Small intestine (tissue), 7 donors: ENCODE data around the gene RACK1. TPM values are rescaled to one million over a fixed set of nuclear protein-coding genes. Genes with fewer than 3 reads are reported as not detected.
A peak's percentile ranks its signal among the peaks of the same experiment; 100 is the strongest.

ENCODE experiments used
- DNase-seq, 2 donors: peaks; one replicate each; pipeline versions ENCODE4 v3.0.0 to v3.0.0-alpha.2; 2013
- FAIRE-seq: peaks from 2 replicates; lab custom pipeline; 2012; peaks lifted over from hg19 to GRCh38; lab: Jason Lieb, UNC
- H3K27ac ChIP-seq, 3 donors: one replicate each; pipeline ENCODE4 v1.5.1; 2013; ENCODE audit warnings: low read length in 2 of 3, mild to moderate bottlenecking in 2 of 3, control low read depth in 1 of 3, inconsistent platforms in 1 of 3, low read depth in 1 of 3, moderate library complexity in 1 of 3
- H3K27me3 ChIP-seq, 3 donors: one replicate each; pipeline ENCODE4 v1.6.1; 2013; ENCODE audit warnings: low read length in 3 of 3, inconsistent platforms in 1 of 3; ENCODE audit not compliant: control insufficient read depth in 3 of 3, insufficient read depth in 3 of 3
- H3K36me3 ChIP-seq, 3 donors: one replicate each; pipeline ENCODE4 v1.6.1; 2013; ENCODE audit warnings: low read length in 3 of 3, inconsistent platforms in 1 of 3, low read depth in 1 of 3, mild to moderate bottlenecking in 1 of 3, moderate library complexity in 1 of 3; ENCODE audit not compliant: control insufficient read depth in 3 of 3, insufficient read depth in 2 of 3
- H3K4me1 ChIP-seq, 3 donors: one replicate each; pipeline ENCODE4 v1.6.1; 2013; ENCODE audit warnings: low read length in 2 of 3, inconsistent platforms in 1 of 3, low read depth in 1 of 3, mild to moderate bottlenecking in 1 of 3, moderate library complexity in 1 of 3; ENCODE audit not compliant: control insufficient read depth in 3 of 3, insufficient read depth in 2 of 3
- H3K4me3 ChIP-seq, 3 donors: one replicate each; pipeline ENCODE4 v1.5.1; 2013; ENCODE audit warnings: low read length in 3 of 3, control low read depth in 1 of 3, inconsistent platforms in 1 of 3, low read depth in 1 of 3, mild to moderate bottlenecking in 1 of 3, moderate library complexity in 1 of 3
- H3K9me3 ChIP-seq, 2 donors: one replicate each; pipeline ENCODE4 v1.6.1; 2013; ENCODE audit warnings: low read depth in 1 of 2, low read length in 1 of 2; ENCODE audit not compliant: control insufficient read depth in 2 of 2, insufficient read depth in 1 of 2
- WGBS, 3 donors: extraction: QIAGEN DNeasy Blood & Tissue Kit; methylation state at CpG; one replicate each; pipeline ENCODE4 v1.1.7; 2013; 5-methylcytosine and 5-hydroxymethylcytosine counted together
- polyA plus RNA-seq, 4 donors: library from polyadenylated mRNA; stranded (reverse) in 3 of 4; unstranded in 1 of 4; fragments of 200-250 nt in 3 of 4; fragments of 120-200 nt in 1 of 4; gene quantifications; one replicate each; pipeline versions ENCODE4 v1.2.1 to v1.2.3, GENCODE V29; 2013
- donor health status: healthy with polysubstance abuse.
- donor health status: control.
- donor health status: control.
- donor health status: Bipolar disorder and iron deficiency.
- donor health status: healthy.

Gene RACK1
- polyA plus RNA-seq, 4 donors: 1,482 to 3,503 (median 2,448) TPM

GRCh38 chr5:181204826-181205760, 38.6 kb downstream of the RACK1 start, which contains the start of gene TRIM7:
Gene TRIM7 (minus strand): TSS chr5:181205196. CDS start chr5:181205110, 86 bp downstream.
- FAIRE-seq: no peak
- Histone ChIP-seq H3K4me3 (peak within 1 kb of the TSS; percentile 35 to 62 (median 55)), H3K27ac (no peak within 1 kb of the TSS), H3K27me3 (peaks cover 0 to 55% (median 0%) of the 10 kb centered on the region in 3 donors), H3K4me1 (peaks cover 0 to 20% (median 0%) of the 10 kb centered on the region in 3 donors), H3K36me3 (no peaks in the 10 kb centered on the region), H3K9me3 (no peaks in the 10 kb centered on the region)
- DNase-seq: peak; percentile 37 to 54
- WGBS, 3 donors: 1% methylated on average over 77 to 94 of the region's 94 CpGs

DNA sequence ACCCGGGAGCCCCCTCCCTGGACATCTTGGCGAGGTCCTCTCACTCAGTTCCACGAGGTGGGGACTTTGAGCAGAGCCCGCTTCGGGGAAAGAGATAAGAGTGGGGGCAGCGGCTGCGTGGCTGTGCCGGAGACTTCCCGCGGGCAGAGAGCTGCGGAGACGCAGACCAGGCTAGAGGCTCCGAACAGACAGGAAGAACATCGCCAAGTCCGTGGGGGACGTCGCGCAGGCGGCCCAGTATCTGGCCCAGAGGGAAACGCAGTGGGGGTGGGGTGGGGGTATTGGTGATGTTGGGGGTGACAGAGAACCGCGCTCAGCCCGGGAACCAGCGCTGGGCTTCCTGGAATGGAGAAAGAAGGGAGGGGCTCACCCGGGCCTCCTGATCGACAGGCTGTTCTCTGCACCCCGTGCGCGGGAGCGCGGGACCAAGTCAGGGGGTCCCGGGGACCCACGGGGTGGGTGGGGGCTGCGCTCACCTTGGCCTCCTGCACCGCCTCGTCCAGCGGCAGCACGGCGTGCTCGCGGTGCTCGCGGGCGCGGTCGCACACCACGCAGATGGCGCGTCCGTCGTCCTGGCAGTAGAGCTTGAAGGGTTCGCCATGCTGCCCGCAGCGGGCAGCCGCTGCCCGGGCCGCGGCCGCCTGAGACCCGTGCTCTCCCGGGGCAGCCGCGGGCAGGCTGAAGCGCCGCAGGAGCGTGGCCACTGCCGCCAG, 39.4 kb downstream of the RACK1 start:
- H3K27me3 ChIP-seq: peaks cover 0 to 60% (median 0%) of the 10 kb centered on the region in 3 donors
- DNase-seq (peak in 1 of 2 donors; percentile 59), FAIRE-seq (no peak)
- H3K4me3 ChIP-seq: peak overlapping the region; percentile 24 to 55 (median 35)
- 0 to 1% (median 1%) methylated on average over 49 to 67 of the region's 67 CpGs for WGBS, 3 donors
- H3K9me3 ChIP-seq: no peaks in the 10 kb centered on the region
- H3K4me1 ChIP-seq: peaks cover 0 to 20% (median 0%) of the 10 kb centered on the region in 3 donors
- H3K36me3 ChIP-seq: no peaks in the 10 kb centered on the region
- no peak overlapping the region for H3K27ac ChIP-seq

GRCh38 chr5:181203777-181204112, 40.0 kb downstream of the RACK1 start:
- Histone ChIP-seq H3K4me1 (peaks cover 0 to 20% (median 0%) of the 10 kb centered on the region in 3 donors), H3K27me3 (peaks cover 0 to 60% (median 0%) of the 10 kb centered on the region in 3 donors), H3K4me3 (peak overlapping the region; percentile 19 to 55 (median 24)), H3K9me3 (no peaks in the 10 kb centered on the region), H3K36me3 (no peaks in the 10 kb centered on the region), H3K27ac (no peak overlapping the region)
- FAIRE-seq (no peak), DNase-seq (no peak)
- WGBS, 3 donors: 6 to 7% (median 7%) methylated on average over 17 of the region's 17 CpGs

DNA sequence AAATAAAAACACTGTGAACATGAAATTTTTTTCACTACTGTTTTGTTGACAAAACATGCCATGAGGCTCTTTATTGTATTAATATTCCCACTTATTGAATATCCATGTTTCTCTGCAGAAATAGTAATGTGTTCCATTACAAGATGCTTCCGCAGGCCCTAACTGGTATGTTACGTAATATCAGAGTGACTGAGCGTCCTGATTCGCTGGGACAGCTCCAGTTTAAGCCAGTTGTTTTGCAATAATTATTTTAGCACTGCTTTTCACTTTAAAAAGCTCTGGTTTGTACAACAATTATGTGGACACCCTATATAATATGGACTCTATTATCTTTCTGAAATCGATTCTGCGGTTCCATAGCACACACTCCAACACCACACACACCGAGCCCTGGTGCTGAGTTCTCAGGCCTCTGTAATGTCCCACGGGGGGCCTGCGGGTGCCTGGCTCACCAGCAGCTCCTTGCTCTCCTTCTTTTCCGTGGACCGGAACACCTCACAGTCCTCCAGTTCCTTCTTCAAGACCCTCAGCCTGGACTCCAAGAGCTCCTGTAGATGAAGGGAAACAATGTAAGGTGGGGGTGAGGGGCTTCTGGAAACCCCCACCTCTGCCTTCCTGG, 40.5 kb downstream of the RACK1 start:
- no peak for FAIRE-seq
- Histone ChIP-seq H3K9me3 (no peaks in the 10 kb centered on the region), H3K27ac (no peak overlapping the region), H3K4me3 (no peak overlapping the region), H3K36me3 (no peaks in the 10 kb centered on the region), H3K27me3 (peaks cover 0 to 60% (median 0%) of the 10 kb centered on the region in 3 donors), H3K4me1 (peaks cover 0 to 20% (median 0%) of the 10 kb centered on the region in 3 donors)
- DNase-seq: no peak
- WGBS, 3 donors: 62 to 64% (median 64%) methylated on average over 11 of the region's 11 CpGs

GRCh38 chr5:181200816-181201215, 42.9 kb downstream of the RACK1 start:
- peaks cover 0 to 60% (median 0%) of the 10 kb centered on the region in 3 donors for H3K27me3 ChIP-seq
- DNase-seq (no peak), FAIRE-seq (no peak)
- H3K27ac ChIP-seq: no peak overlapping the region
- no peaks in the 10 kb centered on the region for H3K9me3 ChIP-seq
- H3K36me3 ChIP-seq: no peaks in the 10 kb centered on the region
- no peak overlapping the region for H3K4me3 ChIP-seq
- 57 to 73% (median 65%) methylated on average over 4 of the region's 4 CpGs for WGBS, 3 donors
- peaks cover 0 to 13% (median 0%) of the 10 kb centered on the region in 3 donors for H3K4me1 ChIP-seq

DNA sequence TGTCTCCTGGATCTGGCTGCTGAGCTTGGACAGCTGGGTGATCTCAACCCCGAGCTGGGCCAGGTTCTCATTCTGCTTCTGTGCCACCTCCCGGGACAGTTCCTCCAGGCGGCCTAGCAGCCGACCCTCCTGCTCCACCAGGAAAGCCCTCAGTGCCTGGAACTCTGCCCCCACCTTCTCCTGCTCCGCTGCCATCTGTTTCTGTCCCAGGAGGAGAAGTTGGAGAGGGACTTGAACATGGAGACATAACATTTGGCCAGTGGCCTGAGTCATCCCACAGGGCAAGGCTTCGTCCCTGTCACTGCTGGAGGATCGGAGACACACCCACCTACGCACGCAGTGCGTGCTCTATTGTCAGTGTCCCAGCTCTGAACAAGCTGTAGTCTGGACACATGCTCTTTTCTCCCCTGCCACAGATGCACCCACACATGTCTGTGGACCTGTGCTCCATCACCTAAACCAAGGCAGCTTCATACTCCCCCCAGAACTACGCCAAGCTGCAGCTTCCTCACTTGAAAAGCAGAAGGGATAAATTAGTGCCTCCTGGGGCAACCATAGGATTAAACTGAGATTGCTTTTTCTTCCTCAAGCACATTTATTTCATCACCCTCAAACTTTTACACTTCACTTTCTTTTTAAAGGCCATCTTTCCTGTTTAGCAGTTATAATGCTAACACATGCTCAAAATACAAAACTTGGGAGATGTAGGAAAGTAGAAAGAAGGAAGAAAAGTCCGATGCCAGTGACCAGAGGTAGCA, 43.6 kb downstream of the RACK1 start:
- peaks cover 0 to 59% (median 0%) of the 10 kb centered on the region in 3 donors for H3K27me3 ChIP-seq
- peaks cover 0 to 7% (median 0%) of the 10 kb centered on the region in 3 donors for H3K4me1 ChIP-seq
- H3K4me3 ChIP-seq: no peak overlapping the region
- no peak overlapping the region for H3K27ac ChIP-seq
- FAIRE-seq (no peak), DNase-seq (no peak)
- WGBS, 3 donors: 67 to 70% (median 69%) methylated on average over 10 to 12 of the region's 12 CpGs
- no peaks in the 10 kb centered on the region for H3K36me3 ChIP-seq
- no peaks in the 10 kb centered on the region for H3K9me3 ChIP-seq

DNA sequence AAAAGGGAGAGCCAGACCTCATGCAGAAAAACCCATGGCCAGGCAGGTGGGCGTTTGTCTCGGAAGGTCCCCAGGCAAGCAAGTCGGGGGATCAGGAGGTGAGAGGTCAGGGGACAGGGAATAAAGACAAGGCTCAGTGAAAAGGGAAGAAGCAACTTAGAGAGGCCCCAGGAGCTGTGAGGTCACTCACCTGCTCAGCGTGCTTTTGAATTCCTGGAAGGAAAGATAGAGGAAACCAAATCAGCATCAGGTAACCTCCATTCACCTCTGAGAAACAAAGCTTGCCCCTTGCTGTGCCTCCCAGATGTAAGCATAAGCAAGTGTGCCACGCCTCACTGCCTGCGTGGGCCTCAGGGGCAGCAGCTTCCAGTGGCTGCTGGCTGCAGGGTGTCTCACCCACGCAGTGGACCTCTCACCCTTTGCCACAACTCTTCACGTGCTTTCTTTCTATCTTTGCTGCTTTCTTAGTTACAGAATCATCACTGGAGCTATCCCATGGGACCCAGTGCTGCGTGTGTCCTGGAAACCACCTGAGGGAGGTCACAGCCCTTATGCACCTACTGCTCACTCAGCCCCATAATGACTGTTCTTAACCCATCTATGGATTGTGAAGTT, 44.7 kb downstream of the RACK1 start:
- Histone ChIP-seq H3K27me3 (peaks cover 0 to 59% (median 0%) of the 10 kb centered on the region in 3 donors), H3K9me3 (no peaks in the 10 kb centered on the region), H3K4me3 (no peak overlapping the region), H3K27ac (no peak overlapping the region), H3K36me3 (no peaks in the 10 kb centered on the region), H3K4me1 (peaks cover 0 to 5% (median 0%) of the 10 kb centered on the region in 3 donors)
- FAIRE-seq (no peak), DNase-seq (no peak)
- 45 to 55% (median 54%) methylated on average over 9 of the region's 9 CpGs for WGBS, 3 donors
